DND-41 (cell line): Measurements from ENCODE around the gene ITGA6.

Experiments
- EZH2 ChIP-seq: IDR thresholded peaks from 3 replicates; pipeline ENCODE4 v1.6.1; 2012; ENCODE audit warnings: borderline replicate concordance, low read depth, mild to moderate bottlenecking, moderate library complexity, low read length, inconsistent platforms; ENCODE audit not compliant: severe bottlenecking
- TF ChIP-seq, protein P1 (sequence below): IDR thresholded peaks from 2 replicates; pipeline ENCODE4 v1.5.1; 2012; ENCODE audit warnings: borderline replicate concordance, low read length, moderate library complexity, mild to moderate bottlenecking; ENCODE audit not compliant: poor library complexity, severe bottlenecking; ENCODE audit errors: extremely low read depth

DNA sequence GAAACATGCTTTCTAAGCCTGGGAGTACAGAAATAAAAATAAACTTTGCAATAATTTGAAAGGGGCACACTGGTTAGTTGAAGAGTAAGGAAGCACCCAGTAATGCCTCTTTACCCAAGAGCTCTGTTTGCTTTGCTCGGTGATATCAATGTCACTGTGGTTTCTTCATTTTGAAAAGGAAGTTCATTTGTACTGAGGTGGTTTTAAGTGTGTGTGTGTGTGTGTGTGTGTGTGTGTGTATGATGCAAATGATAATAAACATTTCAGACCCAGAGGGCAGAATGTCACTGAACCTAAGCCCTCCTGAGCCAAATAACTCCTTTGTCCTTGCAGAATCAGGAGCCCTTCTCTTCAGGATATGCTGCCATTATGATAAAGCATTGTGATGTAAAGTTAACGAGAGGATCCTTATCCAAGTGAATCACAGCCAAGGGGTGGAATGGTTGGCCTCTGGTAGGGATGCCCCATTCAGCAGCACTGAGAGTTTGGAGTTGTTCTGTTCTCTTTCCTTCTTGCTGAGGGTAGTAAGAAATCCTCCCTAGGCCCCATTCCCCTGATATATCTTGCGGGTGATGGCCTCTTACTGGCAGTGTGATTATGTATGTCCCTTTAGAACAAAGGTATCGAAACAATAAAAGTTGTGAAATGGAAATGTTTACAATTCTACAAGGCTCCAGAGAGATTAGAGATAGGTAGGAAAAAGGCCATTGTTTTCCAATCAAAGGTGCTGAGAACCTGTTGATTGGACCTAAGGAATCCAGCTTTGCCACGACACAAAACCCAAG lies 7.6 kb downstream of the ITGA6 start:
- TF ChIP-seq, protein P1, sequence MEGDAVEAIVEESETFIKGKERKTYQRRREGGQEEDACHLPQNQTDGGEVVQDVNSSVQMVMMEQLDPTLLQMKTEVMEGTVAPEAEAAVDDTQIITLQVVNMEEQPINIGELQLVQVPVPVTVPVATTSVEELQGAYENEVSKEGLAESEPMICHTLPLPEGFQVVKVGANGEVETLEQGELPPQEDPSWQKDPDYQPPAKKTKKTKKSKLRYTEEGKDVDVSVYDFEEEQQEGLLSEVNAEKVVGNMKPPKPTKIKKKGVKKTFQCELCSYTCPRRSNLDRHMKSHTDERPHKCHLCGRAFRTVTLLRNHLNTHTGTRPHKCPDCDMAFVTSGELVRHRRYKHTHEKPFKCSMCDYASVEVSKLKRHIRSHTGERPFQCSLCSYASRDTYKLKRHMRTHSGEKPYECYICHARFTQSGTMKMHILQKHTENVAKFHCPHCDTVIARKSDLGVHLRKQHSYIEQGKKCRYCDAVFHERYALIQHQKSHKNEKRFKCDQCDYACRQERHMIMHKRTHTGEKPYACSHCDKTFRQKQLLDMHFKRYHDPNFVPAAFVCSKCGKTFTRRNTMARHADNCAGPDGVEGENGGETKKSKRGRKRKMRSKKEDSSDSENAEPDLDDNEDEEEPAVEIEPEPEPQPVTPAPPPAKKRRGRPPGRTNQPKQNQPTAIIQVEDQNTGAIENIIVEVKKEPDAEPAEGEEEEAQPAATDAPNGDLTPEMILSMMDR, result no peak
- no peak for TF ChIP-seq EZH2
